Measurements from ENCODE around the gene CAMK2B. TPM values are rescaled to one million over a fixed set of nuclear protein-coding genes. Genes with fewer than 3 reads are reported as not detected.

Gene CAMK2B
- total and polyA plus RNA-seq, 4 donors, result 2.4 to 12.8 (median 4.4) TPM; not detected in 1

- H3K27ac ChIP-seq (ENCODE audit: low read depth in 1 of 2, low read length in 2 of 2), result no peak overlapping the region
- intact Hi-C loops (cut with DNase I), result no loop called here
- ATAC-seq (ENCODE audit: low FRiP score) (no peak), DNase-seq (peak; percentile 24 to 65)
- no peaks in the 10 kb centered on the region for H3K4me1 ChIP-seq (ENCODE audit: control insufficient read depth in 1 of 2, insufficient read depth in 2 of 2, low read length in 2 of 2)
- no peaks in the 10 kb centered on the region for H3K27me3 ChIP-seq (ENCODE audit: control insufficient read depth in 1 of 2, insufficient read depth in 2 of 2, low read length in 1 of 2)
- H3K9me3 ChIP-seq (ENCODE audit: control insufficient read depth, low read length), result no peaks in the 10 kb centered on the region
- no peaks in the 10 kb centered on the region for H3K36me3 ChIP-seq (ENCODE audit: control insufficient read depth in 1 of 2, insufficient read depth in 2 of 2, low read length in 1 of 2)
- H3K4me3 ChIP-seq (ENCODE audit: low read length in 2 of 2), result no peak overlapping the region
- WGBS, 2 donors, result 93 to 97% methylated on average over 10 of the region's 10 CpGs
Observed at GRCh38 chr7:44282601-44283171, 42.7 kb downstream of the CAMK2B start.

DNA sequence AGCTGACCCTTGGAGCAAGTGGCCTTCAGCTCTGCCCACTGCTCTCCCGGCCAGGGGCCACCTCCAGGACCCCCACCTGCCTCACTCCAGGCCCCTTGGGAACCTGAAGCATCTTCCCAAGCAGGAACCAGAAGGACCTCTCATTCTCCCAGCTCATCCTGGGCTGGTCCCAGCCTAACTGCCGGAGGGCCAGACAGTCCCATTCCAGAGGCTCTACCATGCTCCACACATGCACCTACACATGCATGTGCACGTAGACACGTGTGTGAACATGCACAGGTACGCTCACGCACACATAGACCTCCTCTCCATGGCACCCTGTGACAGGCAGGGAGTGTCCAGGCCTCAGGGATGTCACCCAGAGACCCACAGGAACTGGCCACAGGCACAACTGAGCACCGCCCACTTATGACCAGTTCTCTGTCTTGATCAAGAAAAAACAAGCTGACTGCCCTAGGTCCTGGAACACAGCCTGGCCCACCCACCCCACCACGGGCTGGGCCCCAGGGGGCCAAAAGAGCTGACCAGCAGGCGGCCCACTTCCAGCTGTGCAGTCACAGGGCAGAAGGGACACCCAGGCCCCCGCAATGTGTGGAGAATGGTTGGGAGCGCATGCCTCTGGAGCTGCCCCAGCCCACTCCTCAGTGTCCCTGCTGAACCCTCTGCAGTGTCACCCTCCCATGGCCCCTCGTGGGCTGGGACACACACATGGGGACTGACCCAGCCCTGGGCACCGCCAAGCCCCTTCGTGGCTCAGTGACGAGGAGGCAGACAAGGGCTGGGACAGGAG lies 43.4 kb downstream of the CAMK2B start:
- ATAC-seq (ENCODE audit: low FRiP score), result no peak
- Histone ChIP-seq H3K36me3 (ENCODE audit: control insufficient read depth in 1 of 2, insufficient read depth in 2 of 2, low read length in 1 of 2) (no peaks in the 10 kb centered on the region), H3K4me1 (ENCODE audit: control insufficient read depth in 1 of 2, insufficient read depth in 2 of 2, low read length in 2 of 2) (no peaks in the 10 kb centered on the region), H3K27ac (ENCODE audit: low read depth in 1 of 2, low read length in 2 of 2) (no peak overlapping the region), H3K9me3 (ENCODE audit: control insufficient read depth, low read length) (no peaks in the 10 kb centered on the region), H3K27me3 (ENCODE audit: control insufficient read depth in 1 of 2, insufficient read depth in 2 of 2, low read length in 1 of 2) (no peaks in the 10 kb centered on the region), H3K4me3 (ENCODE audit: low read length in 2 of 2) (no peak overlapping the region)
- intact Hi-C loops (cut with DNase I), result no loop called here
- DNase-seq, result peak; percentile 40 to 62
- 78 to 82% methylated on average over 15 of the region's 15 CpGs for WGBS, 2 donors

DNA sequence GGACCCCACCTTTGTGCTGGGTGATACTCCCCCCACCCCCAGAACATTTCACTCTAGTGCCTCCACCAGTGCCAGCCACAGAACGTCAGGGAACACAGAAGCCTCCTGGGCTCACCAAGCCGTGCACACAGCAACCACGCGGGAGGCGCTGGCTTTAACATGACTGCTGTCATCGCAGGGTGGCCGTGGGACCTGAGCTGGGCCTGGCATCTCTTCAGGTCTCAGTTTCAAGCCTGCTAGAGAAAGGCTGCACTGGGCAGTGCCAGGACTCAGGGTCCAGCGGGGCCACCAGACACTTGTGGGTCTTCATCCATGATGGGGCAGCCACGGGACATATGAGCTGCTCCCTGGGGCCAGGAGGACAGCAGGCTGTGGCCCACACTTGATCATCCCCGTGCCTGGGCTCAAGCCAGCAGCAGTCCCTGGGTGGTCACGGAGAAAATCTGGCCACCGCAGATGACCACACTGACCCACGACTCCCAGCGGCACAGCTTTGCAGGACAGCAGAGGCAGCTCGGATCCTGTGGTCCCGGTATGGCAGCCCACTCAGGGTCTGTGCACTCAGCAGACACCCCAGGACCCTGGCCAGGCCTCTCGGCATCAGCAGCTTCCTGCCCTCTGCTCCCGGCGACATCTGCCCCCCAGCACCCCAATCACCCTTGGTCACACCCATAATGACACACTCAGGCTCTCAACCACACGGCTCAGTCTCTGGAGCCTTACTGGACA lies 44.2 kb downstream of the CAMK2B start:
- intact Hi-C loops (cut with DNase I), result no loop called here
- H3K36me3 ChIP-seq (ENCODE audit: control insufficient read depth in 1 of 2, insufficient read depth in 2 of 2, low read length in 1 of 2), result no peaks in the 10 kb centered on the region
- no peaks in the 10 kb centered on the region for H3K4me1 ChIP-seq (ENCODE audit: control insufficient read depth in 1 of 2, insufficient read depth in 2 of 2, low read length in 2 of 2)
- H3K9me3 ChIP-seq (ENCODE audit: control insufficient read depth, low read length), result no peaks in the 10 kb centered on the region
- no peak for ATAC-seq (ENCODE audit: low FRiP score)
- H3K27ac ChIP-seq (ENCODE audit: low read depth in 1 of 2, low read length in 2 of 2), result no peak overlapping the region
- 89 to 90% methylated on average over 20 of the region's 20 CpGs for WGBS, 2 donors
- DNase-seq, result peak; percentile 25 to 72
- H3K27me3 ChIP-seq (ENCODE audit: control insufficient read depth in 1 of 2, insufficient read depth in 2 of 2, low read length in 1 of 2), result no peaks in the 10 kb centered on the region
- H3K4me3 ChIP-seq (ENCODE audit: low read length in 2 of 2), result no peak overlapping the region

GRCh38 chr7:44280636-44280992 lies 44.8 kb downstream of the CAMK2B start:
- Histone ChIP-seq H3K36me3 (ENCODE audit: control insufficient read depth in 1 of 2, insufficient read depth in 2 of 2, low read length in 1 of 2) (no peaks in the 10 kb centered on the region), H3K27me3 (ENCODE audit: control insufficient read depth in 1 of 2, insufficient read depth in 2 of 2, low read length in 1 of 2) (no peaks in the 10 kb centered on the region), H3K27ac (ENCODE audit: low read depth in 1 of 2, low read length in 2 of 2) (no peak overlapping the region), H3K4me3 (ENCODE audit: low read length in 2 of 2) (no peak overlapping the region), H3K4me1 (ENCODE audit: control insufficient read depth in 1 of 2, insufficient read depth in 2 of 2, low read length in 2 of 2) (no peaks in the 10 kb centered on the region), H3K9me3 (ENCODE audit: control insufficient read depth, low read length) (no peaks in the 10 kb centered on the region)
- DNase-seq (peak; percentile 9 to 62), ATAC-seq (ENCODE audit: low FRiP score) (no peak)
- intact Hi-C loops (cut with DNase I), result no loop called here
- WGBS, 2 donors, result 84 to 87% methylated on average over 8 of the region's 8 CpGs

DNA sequence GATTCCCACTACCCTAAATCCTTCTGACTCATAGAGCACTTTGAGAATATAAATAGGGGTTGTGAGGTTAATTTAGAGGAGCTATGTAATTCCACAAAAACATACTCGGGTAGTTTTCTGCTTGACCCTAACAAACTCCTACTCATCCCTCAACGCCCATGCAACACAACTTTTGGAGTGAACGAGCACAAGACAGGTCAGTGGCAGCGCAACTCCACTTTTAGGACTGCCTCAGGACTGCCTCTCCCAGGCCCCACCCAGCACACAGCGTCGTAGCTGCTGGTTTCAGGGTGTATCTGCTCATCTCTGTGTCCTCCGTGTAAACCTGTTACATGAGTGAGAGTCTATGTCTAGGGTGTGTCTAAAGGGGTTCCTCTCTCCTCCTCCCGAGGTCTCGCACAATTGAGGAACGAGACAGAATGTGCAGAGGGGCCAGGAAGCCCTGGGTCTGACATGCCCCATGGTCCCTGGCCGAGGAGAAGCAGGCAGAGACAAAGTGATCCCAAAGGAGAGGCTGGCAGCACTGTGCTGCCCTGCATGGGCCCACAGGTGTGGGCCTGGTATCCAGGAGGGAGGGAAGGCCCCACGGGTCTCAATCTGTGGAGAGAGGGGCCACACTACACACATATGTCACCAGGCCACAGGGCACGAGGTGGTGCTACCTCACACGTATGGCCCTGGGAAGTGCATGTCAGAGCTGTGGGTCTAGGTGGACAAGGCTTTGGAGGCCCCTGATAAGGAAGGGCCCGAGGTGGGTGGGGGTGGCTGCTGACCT lies 45.5 kb downstream of the CAMK2B start:
- Histone ChIP-seq H3K4me1 (ENCODE audit: control insufficient read depth in 1 of 2, insufficient read depth in 2 of 2, low read length in 2 of 2) (no peaks in the 10 kb centered on the region), H3K27ac (ENCODE audit: low read depth in 1 of 2, low read length in 2 of 2) (no peak overlapping the region), H3K9me3 (ENCODE audit: control insufficient read depth, low read length) (no peaks in the 10 kb centered on the region), H3K4me3 (ENCODE audit: low read length in 2 of 2) (no peak overlapping the region), H3K36me3 (ENCODE audit: control insufficient read depth in 1 of 2, insufficient read depth in 2 of 2, low read length in 1 of 2) (no peaks in the 10 kb centered on the region), H3K27me3 (ENCODE audit: control insufficient read depth in 1 of 2, insufficient read depth in 2 of 2, low read length in 1 of 2) (no peaks in the 10 kb centered on the region)
- 87 to 91% methylated on average over 15 of the region's 15 CpGs for WGBS, 2 donors
- intact Hi-C loops (cut with DNase I), result no loop called here
- DNase-seq (peak; percentile 32 to 53), ATAC-seq (ENCODE audit: low FRiP score) (no peak)

GRCh38 chr7:44279286-44279685 lies 46.1 kb downstream of the CAMK2B start:
- H3K36me3 ChIP-seq (ENCODE audit: control insufficient read depth in 1 of 2, insufficient read depth in 2 of 2, low read length in 1 of 2), result no peaks in the 10 kb centered on the region
- DNase-seq, result peak; percentile 16 to 58
- WGBS, 2 donors, result 91 to 95% methylated on average over 6 of the region's 6 CpGs
- no peak overlapping the region for H3K4me3 ChIP-seq (ENCODE audit: low read length in 2 of 2)
- no peak for ATAC-seq (ENCODE audit: low FRiP score)
- intact Hi-C loops (cut with DNase I), result no loop called here
- H3K27ac ChIP-seq (ENCODE audit: low read depth in 1 of 2, low read length in 2 of 2), result no peak overlapping the region
- no peaks in the 10 kb centered on the region for H3K27me3 ChIP-seq (ENCODE audit: control insufficient read depth in 1 of 2, insufficient read depth in 2 of 2, low read length in 1 of 2)
- no peaks in the 10 kb centered on the region for H3K9me3 ChIP-seq (ENCODE audit: control insufficient read depth, low read length)
- H3K4me1 ChIP-seq (ENCODE audit: control insufficient read depth in 1 of 2, insufficient read depth in 2 of 2, low read length in 2 of 2), result no peaks in the 10 kb centered on the region

- Histone ChIP-seq H3K4me3 (ENCODE audit: low read length in 2 of 2) (no peak overlapping the region), H3K4me1 (ENCODE audit: control insufficient read depth in 1 of 2, insufficient read depth in 2 of 2, low read length in 2 of 2) (no peaks in the 10 kb centered on the region), H3K36me3 (ENCODE audit: control insufficient read depth in 1 of 2, insufficient read depth in 2 of 2, low read length in 1 of 2) (no peaks in the 10 kb centered on the region), H3K27ac (ENCODE audit: low read depth in 1 of 2, low read length in 2 of 2) (no peak overlapping the region), H3K27me3 (ENCODE audit: control insufficient read depth in 1 of 2, insufficient read depth in 2 of 2, low read length in 1 of 2) (no peaks in the 10 kb centered on the region), H3K9me3 (ENCODE audit: control insufficient read depth, low read length) (no peaks in the 10 kb centered on the region)
- ATAC-seq (ENCODE audit: low FRiP score), result no peak
- intact Hi-C loops (cut with DNase I), result no loop called here
- peak; percentile 26 to 36 for DNase-seq
- 90% methylated on average over 9 of the region's 9 CpGs for WGBS, 2 donors
Observed at GRCh38 chr7:44278451-44279161, 46.8 kb downstream of the CAMK2B start.

DNA sequence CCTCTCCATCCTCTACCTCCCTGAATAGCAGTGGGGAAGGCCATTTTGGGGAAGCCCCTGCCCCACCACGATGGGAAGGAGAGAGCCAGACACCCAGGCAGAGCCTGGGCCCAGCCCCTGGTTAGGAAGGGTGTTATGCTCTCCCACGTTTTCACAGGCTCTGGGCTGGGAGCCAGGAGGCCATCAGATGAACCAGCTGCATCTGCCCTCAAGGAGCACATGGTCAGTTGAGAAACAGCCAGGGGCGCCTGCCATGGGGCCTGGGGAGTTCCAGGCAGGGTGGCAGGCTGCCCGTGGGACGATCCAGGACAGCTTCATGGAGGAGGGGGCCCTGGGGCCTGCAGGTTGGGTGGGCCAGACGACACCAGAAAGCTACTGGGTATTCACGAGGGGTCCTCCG lies 47.5 kb downstream of the CAMK2B start:
- DNase-seq, result peak; percentile 37 to 73
- 84 to 86% methylated on average over 8 of the region's 8 CpGs for WGBS, 2 donors
- H3K4me3 ChIP-seq (ENCODE audit: low read length in 2 of 2), result no peak overlapping the region
- intact Hi-C loops (cut with DNase I), result no loop called here
- no peak for ATAC-seq (ENCODE audit: low FRiP score)
- H3K9me3 ChIP-seq (ENCODE audit: control insufficient read depth, low read length), result no peaks in the 10 kb centered on the region
- H3K4me1 ChIP-seq (ENCODE audit: control insufficient read depth in 1 of 2, insufficient read depth in 2 of 2, low read length in 2 of 2), result no peaks in the 10 kb centered on the region
- no peaks in the 10 kb centered on the region for H3K27me3 ChIP-seq (ENCODE audit: control insufficient read depth in 1 of 2, insufficient read depth in 2 of 2, low read length in 1 of 2)
- no peak overlapping the region for H3K27ac ChIP-seq (ENCODE audit: low read depth in 1 of 2, low read length in 2 of 2)
- no peaks in the 10 kb centered on the region for H3K36me3 ChIP-seq (ENCODE audit: control insufficient read depth in 1 of 2, insufficient read depth in 2 of 2, low read length in 1 of 2)
